GM12864 (cell line): Measurements from ENCODE around the gene SEMA5A.
A peak's percentile ranks its signal among the peaks of the same experiment; 100 is the strongest.

Experiments
- DNase-seq: peaks from one replicate; pipeline ENCODE4 v3.0.0-alpha.2; 2011; ENCODE audit warnings: low read depth
- H3K4me3 ChIP-seq: 2 replicates; pipeline ENCODE4 v1.5.1; 2011; ENCODE audit warnings: mild to moderate bottlenecking, low read depth, low read length, control low read depth
- TF ChIP-seq, protein P1 (sequence below): IDR thresholded peaks from 2 replicates; pipeline ENCODE4 v1.5.1; 2011; ENCODE audit warnings: low read depth, mild to moderate bottlenecking, moderate library complexity, low read length, control low read depth, inconsistent platforms; ENCODE audit errors: missing control alignments

Gene SEMA5A

DNA sequence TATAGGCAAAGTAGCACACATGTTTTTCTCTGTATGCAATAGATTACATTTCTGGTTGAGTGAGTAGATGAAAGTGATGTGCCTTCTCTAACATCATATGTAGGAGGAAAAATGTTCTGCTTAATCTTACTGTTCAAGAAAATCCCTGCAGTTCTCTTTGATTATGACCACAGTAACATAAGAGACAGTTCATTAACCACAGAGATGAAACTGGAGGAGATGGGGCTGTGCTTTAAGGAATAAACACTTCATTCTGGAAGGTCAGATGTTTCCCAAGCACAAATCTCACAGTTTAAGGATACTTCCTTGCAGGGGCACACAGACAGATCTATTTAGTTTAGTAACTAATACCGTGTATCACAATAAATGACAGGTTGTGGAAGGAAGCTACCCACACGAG is 150.2 kb downstream of the SEMA5A start:
- no peak overlapping the region for H3K4me3 ChIP-seq
- TF ChIP-seq, protein P1, sequence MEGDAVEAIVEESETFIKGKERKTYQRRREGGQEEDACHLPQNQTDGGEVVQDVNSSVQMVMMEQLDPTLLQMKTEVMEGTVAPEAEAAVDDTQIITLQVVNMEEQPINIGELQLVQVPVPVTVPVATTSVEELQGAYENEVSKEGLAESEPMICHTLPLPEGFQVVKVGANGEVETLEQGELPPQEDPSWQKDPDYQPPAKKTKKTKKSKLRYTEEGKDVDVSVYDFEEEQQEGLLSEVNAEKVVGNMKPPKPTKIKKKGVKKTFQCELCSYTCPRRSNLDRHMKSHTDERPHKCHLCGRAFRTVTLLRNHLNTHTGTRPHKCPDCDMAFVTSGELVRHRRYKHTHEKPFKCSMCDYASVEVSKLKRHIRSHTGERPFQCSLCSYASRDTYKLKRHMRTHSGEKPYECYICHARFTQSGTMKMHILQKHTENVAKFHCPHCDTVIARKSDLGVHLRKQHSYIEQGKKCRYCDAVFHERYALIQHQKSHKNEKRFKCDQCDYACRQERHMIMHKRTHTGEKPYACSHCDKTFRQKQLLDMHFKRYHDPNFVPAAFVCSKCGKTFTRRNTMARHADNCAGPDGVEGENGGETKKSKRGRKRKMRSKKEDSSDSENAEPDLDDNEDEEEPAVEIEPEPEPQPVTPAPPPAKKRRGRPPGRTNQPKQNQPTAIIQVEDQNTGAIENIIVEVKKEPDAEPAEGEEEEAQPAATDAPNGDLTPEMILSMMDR, result no peak
- DNase-seq, result no peak

- H3K4me3 ChIP-seq, result no peak overlapping the region
- no peak for DNase-seq
- TF ChIP-seq, protein P1, result no peak
Observed at GRCh38 chr5:9394221-9394620, 151.7 kb downstream of the SEMA5A start.

DNA sequence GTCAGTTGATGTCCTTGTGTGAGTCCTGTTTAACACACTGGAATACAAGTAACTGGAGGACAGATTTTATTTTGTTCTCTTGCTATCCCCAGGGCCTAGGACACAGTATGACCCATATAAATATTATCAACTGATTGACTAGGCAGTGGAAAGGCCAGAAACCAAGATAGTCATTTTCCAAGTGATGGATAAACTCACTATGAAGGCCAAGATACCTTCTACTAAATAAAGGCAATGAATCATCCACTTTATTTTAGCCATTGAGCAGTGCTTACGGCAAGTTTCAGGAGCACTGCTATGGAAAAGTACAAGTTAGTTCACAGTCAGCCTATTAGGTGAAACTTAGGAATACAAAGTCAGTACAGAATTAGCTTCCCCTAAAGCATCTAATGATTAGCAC is 153.2 kb downstream of the SEMA5A start:
- DNase-seq, result no peak
- TF ChIP-seq, protein P1, result no peak
- no peak overlapping the region for H3K4me3 ChIP-seq

- H3K4me3 ChIP-seq, result no peak overlapping the region
- TF ChIP-seq, protein P1, result no peak
- no peak for DNase-seq
Observed at GRCh38 chr5:9391080-9391479, 154.8 kb downstream of the SEMA5A start.

DNA sequence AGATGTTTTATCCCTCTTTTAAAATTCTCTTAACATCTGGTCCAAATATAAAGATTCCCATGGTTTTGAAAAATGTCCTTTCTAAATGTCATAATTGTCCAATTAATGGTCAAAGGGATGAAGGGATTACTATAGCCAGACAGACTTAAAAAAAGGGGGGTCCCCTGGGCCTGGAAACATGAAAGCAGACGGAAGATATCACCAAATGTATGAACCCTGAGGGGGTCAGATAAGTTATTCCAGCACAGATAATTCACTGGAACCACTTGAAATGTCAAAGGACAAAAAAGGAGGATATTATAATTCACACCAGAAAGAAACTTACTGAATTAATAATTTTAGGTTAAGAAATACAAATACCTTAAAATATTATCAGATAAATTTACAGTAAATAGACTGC is 155.8 kb downstream of the SEMA5A start:
- H3K4me3 ChIP-seq, result no peak overlapping the region
- no peak for DNase-seq
- TF ChIP-seq, protein P1, result no peak

DNA sequence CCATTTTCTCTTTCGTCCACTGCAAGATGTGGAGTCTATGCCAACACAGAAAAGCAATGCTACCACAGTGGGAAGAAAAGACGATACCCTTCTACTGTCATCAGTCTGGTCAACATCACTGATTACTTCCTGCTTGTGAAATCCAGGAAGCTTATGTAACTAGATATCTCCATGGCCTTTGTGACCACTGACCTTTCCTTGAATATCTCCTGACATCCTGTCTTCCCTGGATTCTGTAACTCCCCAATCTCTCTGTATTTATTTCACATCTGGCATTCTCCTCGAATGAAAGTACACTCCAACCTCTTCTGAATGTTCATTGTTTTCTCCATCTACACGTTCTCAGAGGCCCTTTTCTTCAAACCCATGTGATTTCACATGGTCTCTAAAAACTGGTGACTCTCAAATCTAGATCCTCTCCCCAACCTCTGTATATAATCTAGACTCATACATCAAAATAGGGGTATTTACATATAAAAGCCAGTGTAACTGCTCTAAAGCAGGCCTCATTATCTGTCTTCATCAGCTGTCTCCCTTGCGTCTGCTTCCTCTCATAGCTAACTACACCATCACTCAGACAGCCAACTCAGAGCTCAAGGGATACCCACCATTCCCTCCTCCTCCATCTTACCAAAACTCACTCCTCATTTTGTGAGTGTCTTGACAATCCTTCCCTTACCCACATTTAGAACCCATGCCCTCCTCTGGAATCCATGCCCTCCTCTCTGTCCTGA is 156.8 kb downstream of the SEMA5A start:
- H3K4me3 ChIP-seq, result no peak overlapping the region
- no peak for DNase-seq
- TF ChIP-seq, protein P1, result no peak

- TF ChIP-seq, protein P1, result peak; percentile 8
- DNase-seq, result no peak
- no peak overlapping the region for H3K4me3 ChIP-seq
Observed at GRCh38 chr5:9387879-9388278, 158.0 kb downstream of the SEMA5A start.
